Measurements from ENCODE around the gene ACTA1. TPM values are rescaled to one million over a fixed set of nuclear protein-coding genes. Genes with fewer than 3 reads are reported as not detected.
"Not testable (repeated sequence)": the region's sequence is repeated elsewhere in the genome, so short reads cannot be mapped to it uniquely, and the experiment has no call there.

The ACTA1 gene
- polyA plus RNA-seq, 3 donors: 0.50 to 10.4 (median 0.70) TPM

- DNase-seq: no peak
These were observed 11.9 kb upstream of the ACTA1 start for GRCh38 chr1:229445828-229446227.

- DNase-seq: no peak
These were observed 7.1 kb upstream of the ACTA1 start for GRCh38 chr1:229440851-229441537.

- no peak for DNase-seq
These were observed 4.1 kb upstream of the ACTA1 start for GRCh38 chr1:229438021-229438420.

GRCh38 chr1:229437443-229437842 lies 3.5 kb upstream of the ACTA1 start:
- DNase-seq: no peak

GRCh38 chr1:229436201-229436600 lies 2.3 kb upstream of the ACTA1 start:
- DNase-seq: no peak

- no peak for DNase-seq
These were observed 752 bp upstream of the ACTA1 start for GRCh38 chr1:229434641-229435051.

GRCh38 chr1:229433364-229434004 lies 410 bp downstream of the ACTA1 start:
- DNase-seq: no peak

GRCh38 chr1:229432905-229433304 lies 989 bp downstream of the ACTA1 start:
- DNase-seq: no peak

GRCh38 chr1:229432116-229432461 lies 1.8 kb downstream of the ACTA1 start:
- DNase-seq: no peak

- no peak for DNase-seq
These were observed 2.4 kb downstream of the ACTA1 start for GRCh38 chr1:229431284-229432115.

- DNase-seq: peak; percentile 77
These were observed 3.1 kb downstream of the ACTA1 start for GRCh38 chr1:229430761-229431283.

GRCh38 chr1:229428256-229428655 lies 5.6 kb downstream of the ACTA1 start:
- no peak for DNase-seq

GRCh38 chr1:229427572-229427971 lies 6.3 kb downstream of the ACTA1 start:
- DNase-seq: no peak

- no peak for DNase-seq
These were observed 8.2 kb downstream of the ACTA1 start for GRCh38 chr1:229425564-229426159.

- no peak for DNase-seq
These were observed 13.1 kb downstream of the ACTA1 start for GRCh38 chr1:229420765-229421164.

- no peak for DNase-seq
These were observed 13.7 kb downstream of the ACTA1 start for GRCh38 chr1:229420224-229420623.

- DNase-seq: not testable (repeated sequence)
These were observed 15.3 kb downstream of the ACTA1 start for GRCh38 chr1:229418586-229418985.

GRCh38 chr1:229412810-229413209 lies 21.1 kb downstream of the ACTA1 start:
- DNase-seq: not testable (repeated sequence)

- no peak for DNase-seq
These were observed 21.8 kb downstream of the ACTA1 start for GRCh38 chr1:229412056-229412455.

- DNase-seq: no peak
These were observed 22.3 kb downstream of the ACTA1 start for GRCh38 chr1:229411434-229412055.

- DNase-seq: no peak
These were observed 23.0 kb downstream of the ACTA1 start for GRCh38 chr1:229410692-229411433.
